ES-I3 (cell line): ENCODE data around the gene EME1.
"Not testable (repeated sequence)": the region's sequence is repeated elsewhere in the genome, so short reads cannot be mapped to it uniquely, and the experiment has no call there.

Experiments used
- H3K36me3 ChIP-seq: 2 replicates; pipeline ENCODE4 v1.6.1; 2013; ENCODE audit warnings: mild to moderate bottlenecking, low read length, control low read depth, moderate library complexity; ENCODE audit not compliant: insufficient read depth
- H3K4me1 ChIP-seq: 2 replicates; pipeline ENCODE4 v1.6.1; 2013; ENCODE audit warnings: mild to moderate bottlenecking, control low read depth, low read length; ENCODE audit not compliant: insufficient read depth
- H3K9ac ChIP-seq: 2 replicates; pipeline ENCODE4 v1.6.1; 2013; ENCODE audit warnings: low read depth, mild to moderate bottlenecking, low read length, moderate library complexity
- H3K9me3 ChIP-seq: 2 replicates; pipeline ENCODE4 v1.6.1; 2013; ENCODE audit warnings: mild to moderate bottlenecking, low read length, moderate library complexity; ENCODE audit not compliant: control insufficient read depth, insufficient read depth

The EME1 gene

DNA sequence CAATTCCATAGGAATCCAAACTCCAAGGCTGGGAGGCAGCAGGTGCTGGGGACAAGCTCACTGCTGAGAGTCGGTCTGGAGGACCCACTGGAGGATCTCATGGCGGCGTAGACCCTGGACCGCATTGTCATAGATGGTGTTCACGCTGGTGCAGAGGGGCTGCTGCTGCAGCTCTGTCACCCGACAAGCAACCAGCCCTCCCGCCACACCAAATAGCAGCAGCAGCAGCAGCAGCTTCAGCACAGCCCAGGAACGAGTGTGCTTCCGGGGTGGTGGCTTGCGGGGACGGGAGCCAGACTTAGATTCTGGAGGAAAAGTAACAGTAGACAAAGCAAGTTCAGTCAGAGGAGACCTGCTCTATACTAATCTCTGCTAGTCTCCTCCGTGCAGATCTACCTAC lies 9.9 kb downstream of the EME1 start:
- H3K9me3 ChIP-seq: no peaks in the 10 kb centered on the region

DNA sequence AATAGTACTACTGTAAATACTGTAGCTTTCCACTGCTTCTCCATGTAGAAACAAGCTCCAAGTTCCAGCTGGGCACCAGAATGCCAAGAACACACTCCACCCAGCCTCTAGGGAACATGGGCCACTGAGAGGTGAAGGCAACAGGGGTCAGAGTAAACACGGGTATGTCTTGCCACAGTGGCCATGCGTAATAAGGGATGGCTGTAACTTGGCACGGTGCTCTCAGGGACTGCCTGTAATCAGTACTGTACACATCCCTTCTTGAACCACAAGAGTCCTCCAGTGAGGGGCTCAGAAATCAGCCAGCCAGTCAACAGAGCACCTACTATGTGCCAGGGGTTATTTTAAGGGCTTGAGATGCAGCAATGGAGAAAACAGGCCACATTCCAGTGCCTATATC lies 13.5 kb downstream of the EME1 start:
- H3K4me1 ChIP-seq: no peaks in the 10 kb centered on the region
- no peak overlapping the region for H3K9ac ChIP-seq
- no peaks in the 10 kb centered on the region for H3K9me3 ChIP-seq
- H3K36me3 ChIP-seq: peaks cover 62% of the 10 kb centered on the region

More for the DNA sequence above, 9.9 kb downstream of the EME1 start:
- peaks cover 56% of the 10 kb centered on the region for H3K36me3 ChIP-seq
- peaks cover 6% of the 10 kb centered on the region; the same call in 1 of the 2 replicates for H3K4me1 ChIP-seq
- no peak overlapping the region for H3K9ac ChIP-seq

DNA sequence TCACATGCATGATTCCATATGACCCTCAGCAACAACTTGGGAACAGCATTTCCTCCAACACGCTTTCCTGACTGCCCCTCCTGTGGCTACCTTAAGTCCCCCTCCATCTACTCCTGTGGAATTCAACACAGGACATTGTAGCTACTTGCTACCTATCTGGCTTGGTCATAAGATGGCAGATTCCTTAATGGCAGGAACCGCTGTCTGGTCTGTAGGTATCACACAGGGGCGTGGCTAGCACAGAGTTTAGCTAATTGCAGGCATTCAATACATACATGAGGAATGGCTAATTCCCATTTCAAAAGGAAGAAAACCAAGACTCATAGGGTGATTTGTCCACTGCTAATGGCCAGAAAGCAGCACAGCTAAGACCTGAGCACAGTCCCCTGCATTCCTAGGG lies 15.7 kb downstream of the EME1 start:
- peaks cover 68% of the 10 kb centered on the region for H3K36me3 ChIP-seq
- H3K9ac ChIP-seq: no peak overlapping the region
- no peaks in the 10 kb centered on the region for H3K4me1 ChIP-seq
- H3K9me3 ChIP-seq: no peaks in the 10 kb centered on the region

DNA sequence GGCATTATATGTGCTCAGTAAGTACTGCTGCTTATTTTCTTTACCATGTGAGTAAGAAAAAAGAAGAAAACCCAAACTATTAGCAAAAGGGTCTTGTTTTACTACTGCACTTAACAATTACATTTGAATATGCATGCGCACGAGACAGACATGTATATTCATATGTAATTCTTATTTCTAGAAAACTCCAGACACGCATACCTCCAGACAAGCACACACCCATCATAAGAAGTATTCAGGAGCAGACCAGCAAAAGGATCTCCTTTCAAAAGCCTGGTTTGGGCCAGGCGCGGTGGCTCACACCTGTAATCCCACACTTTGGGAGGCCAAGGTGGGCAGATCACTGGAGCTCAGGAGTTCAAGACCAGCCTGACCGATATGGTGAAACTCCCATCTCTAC lies 16.5 kb downstream of the EME1 start:
- Histone ChIP-seq H3K4me1 (no peaks in the 10 kb centered on the region), H3K36me3 (peaks cover 72% of the 10 kb centered on the region), H3K9me3 (no peaks in the 10 kb centered on the region), H3K9ac (no peak overlapping the region)

DNA sequence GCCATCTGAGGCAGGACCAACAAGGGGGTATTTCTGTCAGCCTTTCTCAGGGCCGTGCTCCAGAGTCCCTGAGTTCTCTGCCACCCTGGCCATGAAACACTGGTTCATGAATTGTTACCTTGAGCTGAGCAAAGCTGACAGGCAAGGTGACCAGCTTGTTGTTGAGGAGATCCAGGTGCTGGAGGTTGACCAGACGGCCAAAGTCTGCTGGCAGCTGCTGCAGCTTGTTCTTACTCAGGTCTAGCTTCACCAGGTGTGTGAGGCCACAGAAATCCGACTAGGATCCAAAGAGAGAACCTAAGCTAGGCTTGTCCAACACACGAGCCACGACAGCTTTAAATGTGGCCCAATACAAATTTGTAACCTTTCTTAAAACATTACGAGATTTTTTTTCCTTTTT lies 19.6 kb downstream of the EME1 start:
- Histone ChIP-seq H3K4me1 (peaks cover 6% of the 10 kb centered on the region; the same call in 1 of the 2 replicates), H3K9me3 (no peaks in the 10 kb centered on the region), H3K9ac (no peak overlapping the region), H3K36me3 (peaks cover 61% of the 10 kb centered on the region)

DNA sequence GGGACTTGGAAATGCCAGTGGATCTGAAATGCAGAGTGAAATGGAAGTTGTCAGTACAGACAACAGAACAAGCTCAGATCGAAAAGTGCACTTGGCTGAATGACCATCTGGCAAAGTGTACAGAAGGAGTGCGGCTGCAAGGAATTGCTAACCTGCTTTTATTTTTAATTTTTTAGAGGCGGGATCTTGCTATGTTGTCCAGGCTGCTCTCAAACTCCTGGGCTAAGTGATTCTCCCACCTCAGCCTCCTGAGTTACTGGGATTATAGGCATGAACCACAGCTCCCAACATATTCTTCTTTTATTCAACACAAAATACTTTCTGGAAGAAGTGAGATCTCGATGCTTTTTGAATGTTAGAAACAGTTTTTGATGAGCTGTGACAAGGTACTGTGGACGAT lies 20.7 kb downstream of the EME1 start:
- H3K9ac ChIP-seq: no peak overlapping the region
- H3K9me3 ChIP-seq: no peaks in the 10 kb centered on the region
- H3K36me3 ChIP-seq: peaks cover 52% of the 10 kb centered on the region
- H3K4me1 ChIP-seq: peaks cover 6% of the 10 kb centered on the region; the same call in 1 of the 2 replicates

DNA sequence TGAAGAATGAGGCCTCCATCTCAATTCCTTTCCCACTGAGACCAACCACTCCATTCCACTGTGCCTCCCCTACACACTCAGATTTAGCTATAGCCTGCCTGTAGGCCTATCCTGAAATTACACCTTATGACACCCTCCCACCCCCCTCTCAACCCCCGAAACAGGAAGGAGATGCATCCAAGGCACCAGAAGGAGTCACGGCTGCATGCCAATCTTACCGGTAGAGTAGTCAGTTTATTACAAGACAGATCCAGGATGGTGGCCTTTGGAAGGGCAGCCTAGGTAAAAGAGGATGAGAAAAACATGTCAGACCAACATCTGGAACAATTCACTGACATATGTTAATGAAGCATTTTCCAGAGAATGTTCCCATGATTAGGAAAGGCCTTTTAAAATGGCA lies 21.7 kb downstream of the EME1 start:
- H3K9ac ChIP-seq: no peak overlapping the region
- peaks cover 6% of the 10 kb centered on the region; the same call in 1 of the 2 replicates for H3K4me1 ChIP-seq
- H3K36me3 ChIP-seq: peaks cover 48% of the 10 kb centered on the region
- H3K9me3 ChIP-seq: no peaks in the 10 kb centered on the region

DNA sequence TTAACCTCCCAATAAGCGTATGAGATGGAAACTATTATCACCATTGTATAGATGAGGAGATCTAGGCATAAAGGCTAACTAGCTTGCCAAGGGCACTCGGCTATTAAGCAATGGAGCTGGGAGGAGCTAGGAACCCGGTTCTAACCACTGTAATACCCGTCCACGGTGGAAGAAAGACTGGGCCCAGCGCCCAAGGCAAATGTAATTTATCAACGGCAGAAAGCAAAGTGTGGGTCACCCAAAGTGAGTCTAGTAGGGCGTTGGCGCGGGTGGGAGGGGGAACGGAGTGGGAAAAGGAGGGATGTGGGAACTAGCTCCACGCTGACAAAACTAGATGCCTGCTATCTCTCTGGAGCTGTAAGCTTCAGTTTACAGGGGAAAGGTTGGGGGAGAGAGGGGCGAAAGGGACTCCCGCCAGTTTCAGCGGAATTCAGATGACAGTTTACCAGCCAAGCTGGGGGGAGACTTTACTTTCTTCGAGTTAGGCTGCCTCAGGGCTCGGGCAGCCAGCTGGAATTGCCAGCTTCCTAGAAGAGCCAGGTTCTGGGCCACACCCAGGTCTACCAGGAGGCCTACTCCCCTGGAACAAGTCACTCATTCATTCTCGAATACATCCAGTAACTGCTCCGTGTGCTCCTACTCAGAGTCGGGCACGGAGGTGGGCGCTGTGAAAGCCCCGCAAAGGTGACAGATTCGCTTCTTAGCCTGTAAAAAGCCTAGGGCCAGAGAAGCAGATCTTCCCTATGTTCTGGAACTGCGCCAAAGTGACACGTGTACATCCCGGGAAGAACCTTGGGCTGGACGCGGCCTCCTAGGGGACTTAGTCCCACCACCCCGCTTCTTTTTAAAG lies 23.5 kb downstream of the EME1 start:
- Histone ChIP-seq H3K9me3 (no peaks in the 10 kb centered on the region), H3K36me3 (peaks cover 35% of the 10 kb centered on the region), H3K4me1 (peaks cover 6% of the 10 kb centered on the region; the same call in 1 of the 2 replicates), H3K9ac (peak overlapping the region; percentile 85)

DNA sequence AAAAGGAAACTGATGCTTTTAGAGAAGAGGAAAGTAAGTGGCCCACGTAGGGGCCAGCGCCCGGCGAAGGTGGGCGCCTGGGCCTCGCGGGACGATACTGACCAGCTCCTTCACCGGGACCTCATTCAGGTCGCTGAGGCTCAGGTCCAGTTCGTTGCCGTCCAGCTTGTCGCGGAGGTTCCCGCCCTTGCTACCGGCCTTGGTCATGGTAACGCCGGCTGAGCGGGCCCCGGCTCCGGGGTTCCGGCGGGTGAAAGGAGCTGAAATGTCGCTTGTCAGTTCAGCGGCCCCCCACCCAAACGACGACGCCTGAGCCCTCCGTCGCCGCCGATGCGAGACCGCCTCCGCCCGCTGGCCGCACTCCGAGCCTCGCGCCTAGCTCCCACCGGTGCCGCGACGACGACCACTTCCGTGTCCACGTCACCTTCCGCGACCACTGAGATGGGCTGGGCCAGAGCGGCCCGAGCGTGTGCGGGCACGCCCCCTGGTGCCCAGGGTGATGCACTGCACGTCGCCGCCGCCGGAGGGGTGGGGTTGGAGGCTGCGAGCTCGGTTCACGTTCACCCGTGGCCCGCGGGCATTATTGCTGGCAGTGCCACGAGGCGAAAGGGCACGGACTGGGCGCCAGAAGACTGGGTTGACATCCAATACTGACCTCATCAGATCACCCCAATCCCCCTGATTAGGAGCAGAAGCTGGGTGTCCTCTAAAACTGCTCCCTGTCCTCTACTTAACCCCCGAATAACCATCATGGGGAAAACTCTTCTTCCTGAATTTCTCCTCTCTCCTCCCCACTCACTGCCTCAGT lies 24.3 kb downstream of the EME1 start, which contains the start of gene LRRC59:
Gene LRRC59 (minus strand): TSS at position 413 of the 808 bp plus-strand sequence. CDS start 206 bp downstream, at position 207.
- H3K9me3 ChIP-seq: no peaks in the 10 kb centered on the region
- H3K36me3 ChIP-seq: peaks cover 28% of the 10 kb centered on the region
- peak within 1 kb of the TSS; percentile 85 for H3K9ac ChIP-seq
- H3K4me1 ChIP-seq: peaks cover 6% of the 10 kb centered on the region; the same call in 1 of the 2 replicates

DNA sequence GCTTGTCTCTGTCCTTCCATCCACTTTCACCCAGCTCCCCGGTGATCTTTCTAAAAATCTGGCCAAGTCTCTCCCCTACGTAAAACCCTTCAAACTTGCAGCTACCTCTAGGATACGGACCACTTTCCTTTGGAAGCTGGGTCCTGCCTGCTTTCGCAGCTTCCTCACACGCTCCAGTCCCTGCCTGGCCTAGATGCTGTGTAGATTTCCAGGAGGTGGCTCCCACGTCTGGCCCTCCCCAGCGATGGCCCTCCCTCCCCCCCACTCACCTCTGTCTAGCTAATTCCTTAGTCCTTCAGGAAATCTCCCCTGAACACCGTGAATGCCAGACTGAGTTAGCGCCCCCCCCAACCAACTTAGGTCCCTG lies 24.9 kb downstream of the EME1 start:
- Histone ChIP-seq H3K9me3 (no peaks in the 10 kb centered on the region), H3K4me1 (peaks cover 6% of the 10 kb centered on the region; the same call in 1 of the 2 replicates), H3K36me3 (peaks cover 22% of the 10 kb centered on the region), H3K9ac (peak overlapping the region; percentile 85)

DNA sequence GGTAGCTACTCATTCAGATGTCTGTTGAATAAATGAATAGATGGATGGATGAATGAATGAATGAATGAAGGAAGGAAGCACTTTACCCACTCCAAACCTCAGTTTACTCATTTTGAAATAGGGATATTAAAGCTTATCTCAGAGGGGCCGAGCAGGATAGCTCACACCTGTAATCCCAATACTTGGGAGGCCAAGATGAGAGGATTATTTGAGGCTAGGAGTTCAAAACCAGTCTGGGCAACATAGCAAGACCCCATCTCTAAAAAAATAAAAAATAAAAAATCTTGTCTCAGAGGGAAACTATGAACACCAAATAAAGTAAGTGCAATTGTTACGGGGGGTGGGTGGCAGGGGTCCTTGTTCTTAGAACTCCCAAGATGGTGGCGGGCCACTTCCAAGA lies 25.6 kb downstream of the EME1 start:
- H3K9ac ChIP-seq, H3K9me3 ChIP-seq, H3K4me1 ChIP-seq: not testable (repeated sequence)
- H3K36me3 ChIP-seq: peaks cover 15% of the 10 kb centered on the region

DNA sequence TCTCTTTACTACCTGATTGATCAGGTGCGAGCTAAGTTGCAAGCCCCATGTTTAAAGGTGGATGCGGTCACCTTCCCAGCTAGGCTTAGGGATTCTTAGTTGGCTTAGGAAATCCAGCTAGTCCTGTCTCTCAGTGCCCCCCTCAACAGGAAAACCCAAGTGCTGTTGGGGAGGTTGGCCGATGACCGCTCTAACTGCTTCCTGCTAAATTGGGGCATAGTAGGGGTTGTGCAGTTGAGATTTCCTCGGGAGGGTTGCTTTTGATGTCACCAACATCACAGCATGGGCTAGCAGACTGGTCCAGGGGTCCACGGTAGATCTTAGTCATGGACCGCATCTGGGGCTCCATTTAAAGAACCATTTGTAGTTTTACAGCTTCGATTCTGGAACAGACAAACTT lies 26.6 kb downstream of the EME1 start:
- not testable (repeated sequence) for H3K36me3 ChIP-seq

DNA sequence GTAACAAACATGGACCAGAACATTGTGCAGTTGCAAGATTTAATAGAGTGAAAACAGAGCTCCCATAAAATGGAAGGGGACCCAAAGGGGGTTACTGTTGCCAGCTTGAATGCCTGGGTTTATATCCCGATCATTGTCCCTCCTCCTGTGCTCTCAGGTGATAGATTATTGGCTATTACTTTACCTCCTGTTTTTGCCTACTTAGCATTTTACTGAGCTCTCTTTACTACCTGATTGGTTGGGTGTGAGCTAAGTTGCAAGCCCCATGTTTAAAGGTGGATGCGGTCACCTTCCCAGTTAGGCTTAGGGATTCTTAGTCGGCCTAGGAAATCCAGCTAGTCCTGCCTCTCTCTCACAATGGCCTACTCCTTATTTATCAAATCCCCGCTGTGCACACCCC lies 32.3 kb downstream of the EME1 start:
- H3K9ac ChIP-seq, H3K36me3 ChIP-seq, H3K4me1 ChIP-seq, H3K9me3 ChIP-seq: not testable (repeated sequence)

More for the DNA sequence above, 26.6 kb downstream of the EME1 start:
- not testable (repeated sequence) for H3K9ac ChIP-seq, H3K9me3 ChIP-seq, H3K4me1 ChIP-seq

DNA sequence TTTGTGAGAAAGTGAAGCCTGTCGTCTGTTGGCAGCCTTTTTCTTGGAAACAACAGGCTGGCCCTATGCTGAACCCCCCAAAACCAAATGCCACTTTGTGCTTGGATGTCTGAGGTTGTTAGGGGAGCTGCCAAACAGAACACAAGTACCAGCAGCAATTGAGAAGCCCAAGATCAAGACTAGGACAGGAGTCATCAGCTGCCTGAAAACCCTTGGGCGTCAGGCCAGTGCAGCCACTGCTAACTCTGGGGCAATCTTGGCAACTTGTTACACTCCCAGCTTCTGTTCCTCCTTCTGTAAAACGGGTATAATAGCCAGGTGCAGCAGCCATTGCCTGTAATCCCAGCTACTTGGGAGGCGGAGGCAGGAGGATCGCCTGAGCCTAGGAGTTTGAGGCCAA lies 33.5 kb downstream of the EME1 start:
- Histone ChIP-seq H3K9ac (no peak overlapping the region), H3K36me3 (no peaks in the 10 kb centered on the region), H3K4me1 (no peaks in the 10 kb centered on the region), H3K9me3 (no peaks in the 10 kb centered on the region)

DNA sequence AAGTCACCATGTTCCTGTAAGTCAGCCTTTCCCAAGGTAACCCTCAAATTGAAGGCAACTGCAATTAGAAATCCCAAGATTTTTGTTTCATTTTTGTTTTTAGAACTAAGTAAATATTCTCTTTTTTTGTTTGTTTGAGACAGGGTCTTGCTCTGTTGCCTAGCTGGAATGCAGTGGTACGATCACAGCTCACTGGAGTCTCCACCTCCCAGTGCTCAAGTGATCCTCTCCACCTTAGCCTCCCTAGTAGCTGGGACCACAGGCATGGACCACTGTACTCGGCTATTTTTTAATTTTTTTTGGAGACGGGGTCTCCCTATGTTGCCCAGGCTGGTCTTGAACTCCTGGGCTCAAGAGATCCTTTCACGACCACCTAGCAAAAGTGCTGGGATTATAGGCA lies 34.9 kb downstream of the EME1 start:
- Histone ChIP-seq H3K4me1 (no peaks in the 10 kb centered on the region), H3K36me3 (no peaks in the 10 kb centered on the region), H3K9me3 (no peaks in the 10 kb centered on the region), H3K9ac (no peak overlapping the region)
